Medulla oblongata (tissue), 1 donor: Measurements from ENCODE around the gene OR10A6.

ENCODE experiments used
- DNase-seq: peaks from one replicate; pipeline ENCODE4 v3.0.0-alpha.2; 2015; ENCODE audit errors: extremely low spot score

The OR10A6 gene

GRCh38 chr11:7909585-7910285, 21.3 kb downstream of the OR10A6 start:
- DNase-seq: no peak

- DNase-seq: no peak
Observed at GRCh38 chr11:7907121-7907520, 23.9 kb downstream of the OR10A6 start.

GRCh38 chr11:7906481-7906880, 24.6 kb downstream of the OR10A6 start:
- no peak for DNase-seq

GRCh38 chr11:7905961-7906429, 25.1 kb downstream of the OR10A6 start:
- DNase-seq: no peak

- DNase-seq: no peak
Observed at GRCh38 chr11:7905549-7905948, 25.5 kb downstream of the OR10A6 start.

- no peak for DNase-seq
Observed at GRCh38 chr11:7904917-7905316, 26.2 kb downstream of the OR10A6 start.

GRCh38 chr11:7903940-7904339, 27.1 kb downstream of the OR10A6 start:
- no peak for DNase-seq

GRCh38 chr11:7901319-7901854, 29.7 kb downstream of the OR10A6 start:
- no peak for DNase-seq

GRCh38 chr11:7900686-7901085, 30.4 kb downstream of the OR10A6 start:
- DNase-seq: no peak

GRCh38 chr11:7899418-7899817, 31.6 kb downstream of the OR10A6 start:
- DNase-seq: no peak

GRCh38 chr11:7898666-7899283, 32.3 kb downstream of the OR10A6 start:
- DNase-seq: no peak

GRCh38 chr11:7896009-7896785, 34.9 kb downstream of the OR10A6 start:
- DNase-seq: no peak

- no peak for DNase-seq
Observed at GRCh38 chr11:7894251-7894650, 36.8 kb downstream of the OR10A6 start.

GRCh38 chr11:7893796-7894195, 37.3 kb downstream of the OR10A6 start:
- no peak for DNase-seq

GRCh38 chr11:7892840-7893254, 38.2 kb downstream of the OR10A6 start:
- DNase-seq: peak; percentile 67

GRCh38 chr11:7892059-7892699, 38.9 kb downstream of the OR10A6 start:
- DNase-seq: no peak

- DNase-seq: no peak
Observed at GRCh38 chr11:7890417-7891172, 40.5 kb downstream of the OR10A6 start.

GRCh38 chr11:7889985-7890384, 41.1 kb downstream of the OR10A6 start:
- DNase-seq: no peak

GRCh38 chr11:7882860-7883259, 48.2 kb downstream of the OR10A6 start:
- DNase-seq: no peak
